PC-9 (cell line): ENCODE measurements around the gene SHISA7.

Source experiments
- CTCF ChIP-seq: fragments of 200-600 bp; sonication (generic); conservative IDR thresholded peaks from 2 replicates; pipeline ENCODE4 v1.6.1; 2017; ENCODE audit warnings: mixed run types, antibody characterized with exemption, mild to moderate bottlenecking, moderate library complexity
- EZH2 ChIP-seq: fragments of 200-600 bp; sonication (generic); IDR thresholded peaks from 2 replicates; pipeline ENCODE4 v1.8.0; 2017; ENCODE audit warnings: antibody characterized with exemption, low read depth

- TF ChIP-seq CTCF (no peak), EZH2 (no peak)
Observed at GRCh38 chr19:55391702-55392615, 51.1 kb downstream of the SHISA7 start.
